K562 (cell line): ENCODE results near the gene C11orf52. TPM values are rescaled to one million over a fixed set of nuclear protein-coding genes. Genes with fewer than 3 reads are reported as not detected.
A peak's percentile ranks its signal among the peaks of the same experiment; 100 is the strongest.

Experiments
- ARID1B ChIP-seq: fragments of 450-650 bp; IDR thresholded peaks from 2 replicates; pipeline ENCODE4 v1.6.1; 2016; ENCODE audit warnings: antibody characterized with exemption, mild to moderate bottlenecking, inconsistent platforms
- ARNT ChIP-seq, 2 experiments: fragments of 450-650 bp; IDR thresholded peaks; 2 replicates each; pipeline ENCODE4 v1.6.1; 2016; ENCODE audit warnings: mild to moderate bottlenecking in 1 of 2
- CBFA2T2 ChIP-seq: fragments of 450-650 bp; conservative IDR thresholded peaks from 2 replicates; pipeline ENCODE4 v1.6.1; 2017; ENCODE audit warnings: mild to moderate bottlenecking
- CTBP1 ChIP-seq: fragments of 450-650 bp; IDR thresholded peaks from 2 replicates; pipeline ENCODE4 v1.6.1; 2016; ENCODE audit warnings: borderline replicate concordance
- EP300 ChIP-seq: IDR thresholded peaks from 2 replicates; pipeline ENCODE4 v1.6.1; 2012; ENCODE audit warnings: low read length, improper control_type of control experiment
- HNRNPLL ChIP-seq: fragments of 200-400 bp; formaldehyde crosslinking; IDR thresholded peaks from 2 replicates; pipeline ENCODE4 v1.6.1; 2017; ENCODE audit warnings: low read length, low read depth, mild to moderate bottlenecking; ENCODE audit not compliant: poor library complexity, severe bottlenecking
- LEF1 ChIP-seq: fragments of 450-650 bp; IDR thresholded peaks from 2 replicates; pipeline ENCODE4 v1.6.1; 2016; ENCODE audit warnings: mild to moderate bottlenecking
- MAZ ChIP-seq, 2 experiments: fragments of 450-650 bp in 1 of 2; sonication (generic) in 1 of 2; formaldehyde crosslinking; IDR thresholded peaks in 1 of 2; conservative IDR thresholded peaks in 1 of 2; 2 replicates each; pipeline versions ENCODE4 v1.4.0 to v1.5.0; 2020; ENCODE audit warnings: mild to moderate bottlenecking in 1 of 2, missing genetic modification reagents in 1 of 2
- MEIS2 ChIP-seq: fragments of 450-650 bp; IDR thresholded peaks from 2 replicates; pipeline ENCODE4 v1.6.1; 2014; ENCODE audit warnings: mild to moderate bottlenecking; ENCODE audit not compliant: partially characterized antibody
- NEUROD1 ChIP-seq: fragments of 150-350 bp; IDR thresholded peaks from 2 replicates; pipeline ENCODE4 v1.6.1; 2014; ENCODE audit warnings: borderline replicate concordance, low read length, low read depth; ENCODE audit not compliant: partially characterized antibody
- NFIX ChIP-seq: fragments of 250-450 bp; sonication (Bioruptor Pico); IDR thresholded peaks from 2 replicates; pipeline ENCODE4 v1.4.0; 2020; ENCODE audit warnings: low read depth, mild to moderate bottlenecking, moderate library complexity
- NR1H2 ChIP-seq: sonication (generic); formaldehyde crosslinking; IDR thresholded peaks from 2 replicates; pipeline ENCODE4 v1.4.0; 2020; ENCODE audit warnings: mild to moderate bottlenecking, missing genetic modification reagents
- PYGO2 ChIP-seq: fragments of 450-650 bp; IDR thresholded peaks from 2 replicates; pipeline ENCODE4 v1.6.1; 2016; ENCODE audit warnings: mild to moderate bottlenecking, missing genetic modification characterization, moderate library complexity, missing compliant biosample characterization
- RFX1 ChIP-seq: fragments of 450-650 bp; IDR thresholded peaks from 2 replicates; pipeline ENCODE4 v1.6.1; 2016; ENCODE audit warnings: mild to moderate bottlenecking, moderate library complexity
- SMARCC2 ChIP-seq: fragments of 450-650 bp; IDR thresholded peaks from 2 replicates; pipeline ENCODE4 v1.6.1; 2017; ENCODE audit warnings: antibody characterized with exemption, moderate library complexity, mild to moderate bottlenecking, low read depth
- SMARCE1 ChIP-seq: fragments of 450-650 bp; IDR thresholded peaks from 2 replicates; pipeline ENCODE4 v1.7.1; 2016; ENCODE audit warnings: mild to moderate bottlenecking
- TOE1 ChIP-seq, 2 experiments: fragments of 450-650 bp in 1 of 2; sonication (generic) in 1 of 2; formaldehyde crosslinking in 1 of 2; IDR thresholded peaks; 2 replicates each; pipeline versions ENCODE4 v1.7.1 to v1.8.0; 2016 to 2022; ENCODE audit warnings: borderline replicate concordance in 2 of 2, mild to moderate bottlenecking in 2 of 2, antibody characterized with exemption in 1 of 2, inconsistent platforms in 1 of 2, low read depth in 1 of 2, missing genetic modification reagents in 1 of 2, moderate library complexity in 1 of 2
- TRIM24 ChIP-seq, 2 experiments: fragments of 450-650 bp; IDR thresholded peaks; 2 replicates each; pipeline ENCODE4 v1.6.1; 2016
- ZC3H11A ChIP-seq: IDR thresholded peaks from 2 replicates; pipeline ENCODE4 v1.6.1; 2012; ENCODE audit warnings: low read depth, low read length, improper control_type of control experiment
- ZEB2 ChIP-seq: fragments of 450-650 bp; IDR thresholded peaks from 2 replicates; pipeline ENCODE4 v1.6.1; 2016
- ZKSCAN8 ChIP-seq: fragments of 200-800 bp; sonication (Bioruptor generic); IDR thresholded peaks from 2 replicates; pipeline ENCODE4 v1.6.1; 2016; ENCODE audit warnings: missing genetic modification characterization, missing compliant biosample characterization
- ZNF140 ChIP-seq: fragments of 250-450 bp; sonication (Bioruptor Pico); IDR thresholded peaks from 2 replicates; pipeline ENCODE4 v1.8.0; 2021; ENCODE audit warnings: moderate library complexity, mild to moderate bottlenecking, inconsistent platforms
- ZNF280A ChIP-seq: fragments of 450-650 bp; IDR thresholded peaks from 2 replicates; pipeline ENCODE4 v1.6.1; 2018; ENCODE audit warnings: mild to moderate bottlenecking, low read depth; ENCODE audit not compliant: partially characterized antibody
- ZSCAN29 ChIP-seq: fragments of 450-650 bp; IDR thresholded peaks from 2 replicates; pipeline ENCODE4 v1.6.1; 2017
- polyA plus RNA-seq, 8 experiments: library from polyadenylated mRNA; depleted of rRNA in 4 of 8; stranded (reverse) in 5 of 8; unstranded in 3 of 8; fragments of >200 nt; fragmentation: Nextera tagmentation in 2 of 8; fragmentation: Illumina TruSeq in 1 of 8; extraction: Ambion mirVana in 2 of 8; extraction: Trizol in 1 of 8; gene quantifications; 2 replicates each; pipeline versions ENCODE4 v1.2.1 to v1.2.3, GENCODE V29; 2011 to 2014; ENCODE audit warnings: inconsistent platforms in 1 of 8, missing spikeins in 1 of 8
- total RNA-seq, 7 experiments: library from RNA; depleted of rRNA in 6 of 7; stranded (reverse); fragments of >200 nt in 6 of 7; fragmentation: Illumina TruSeq in 2 of 7; extraction: Trizol in 2 of 7; gene quantifications; 2 replicates each; pipeline versions ENCODE4 v1.2.1 to v1.2.3, GENCODE V29; 2011 to 2021; ENCODE audit warnings: low replicate concordance in 1 of 7
- TF ChIP-seq, protein P1 (sequence below): fragments of 450-650 bp; IDR thresholded peaks from 2 replicates; pipeline ENCODE4 v1.6.1; 2016
- TF ChIP-seq, protein P2 (sequence below): fragments of 250-450 bp; sonication (Bioruptor Pico); IDR thresholded peaks from 2 replicates; pipeline ENCODE4 v1.4.0; 2020; ENCODE audit warnings: mild to moderate bottlenecking, moderate library complexity

Gene C11orf52
- total and polyA plus RNA-seq, 9 of the 15 experiments (the other 6 are each of a cell fraction or from before 2014, with no cell fraction given): 0.29 to 2.9 (median 1.0) TPM

- TF ChIP-seq LEF1 (peak; percentile 63; the same call in 1 of the 2 replicates), ZEB2 (peak; percentile 69; the same call in 1 of the 2 replicates), NR1H2 (CRISPR knock-in tag) (no peak), ZSCAN29 (no peak), TOE1 (IDR thresholded peaks at IDR 0.05; ENCODE audit: borderline replicate concordance) (peak; percentile 14; the same call in 1 of the 2 replicates), TOE1 (CRISPR knock-in tag; IDR thresholded peaks at IDR 0.05; ENCODE audit: borderline replicate concordance, low read depth) (no peak), MEIS2 (peak; percentile 40), ZNF280A (no peak), RFX1 (no peak), MAZ (CRISPR knock-in tag; conservative IDR thresholded peaks at IDR 0.05 in 1 of 2, IDR thresholded peaks at IDR 0.05 in 1 of 2) (0 out of 4 replicates have a peak, but pooled peaks of 1 of the 2 experiments have one; percentile 38), ARID1B (peak; percentile 96), TRIM24 (IDR thresholded peaks at IDR 0.05) (peak in 1 of 2 experiments; percentile 49; a peak in 2 of 4 replicates), CBFA2T2 (peak; percentile 82), SMARCC2 (peak; percentile 70), ZC3H11A (no peak), ARNT (IDR thresholded peaks at IDR 0.05) (peak in 1 of 2 experiments; percentile 41; a peak in 1 of 4 replicates), NFIX (CRISPR knock-in tag) (no peak), ZKSCAN8 (no peak), HNRNPLL (no peak), EP300 (peak; percentile 66), CTBP1 (peak; percentile 76), NEUROD1 (peak; percentile 50), ZNF140 (no peak), SMARCE1 (peak; percentile 87), PYGO2 (tag) (no peak)
- TF ChIP-seq, protein P1, sequence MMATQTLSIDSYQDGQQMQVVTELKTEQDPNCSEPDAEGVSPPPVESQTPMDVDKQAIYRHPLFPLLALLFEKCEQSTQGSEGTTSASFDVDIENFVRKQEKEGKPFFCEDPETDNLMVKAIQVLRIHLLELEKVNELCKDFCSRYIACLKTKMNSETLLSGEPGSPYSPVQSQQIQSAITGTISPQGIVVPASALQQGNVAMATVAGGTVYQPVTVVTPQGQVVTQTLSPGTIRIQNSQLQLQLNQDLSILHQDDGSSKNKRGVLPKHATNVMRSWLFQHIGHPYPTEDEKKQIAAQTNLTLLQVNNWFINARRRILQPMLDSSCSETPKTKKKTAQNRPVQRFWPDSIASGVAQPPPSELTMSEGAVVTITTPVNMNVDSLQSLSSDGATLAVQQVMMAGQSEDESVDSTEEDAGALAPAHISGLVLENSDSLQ: 0 out of 2 replicates have a peak, but pooled peaks have one; percentile 5
- TF ChIP-seq, protein P2, sequence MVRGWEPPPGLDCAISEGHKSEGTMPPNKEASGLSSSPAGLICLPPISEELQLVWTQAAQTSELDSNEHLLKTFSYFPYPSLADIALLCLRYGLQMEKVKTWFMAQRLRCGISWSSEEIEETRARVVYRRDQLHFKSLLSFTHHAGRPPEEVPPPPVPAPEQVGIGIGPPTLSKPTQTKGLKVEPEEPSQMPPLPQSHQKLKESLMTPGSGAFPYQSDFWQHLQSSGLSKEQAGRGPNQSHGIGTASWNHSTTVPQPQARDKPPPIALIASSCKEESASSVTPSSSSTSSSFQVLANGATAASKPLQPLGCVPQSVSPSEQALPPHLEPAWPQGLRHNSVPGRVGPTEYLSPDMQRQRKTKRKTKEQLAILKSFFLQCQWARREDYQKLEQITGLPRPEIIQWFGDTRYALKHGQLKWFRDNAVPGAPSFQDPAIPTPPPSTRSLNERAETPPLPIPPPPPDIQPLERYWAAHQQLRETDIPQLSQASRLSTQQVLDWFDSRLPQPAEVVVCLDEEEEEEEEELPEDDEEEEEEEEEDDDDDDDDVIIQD (CRISPR knock-in tag): no peak
Measured at GRCh38 chr11:111910676-111911562, 7.8 kb upstream of the C11orf52 start (continued).
